ENCODE results near the gene TNS3. TPM values are rescaled to one million over a fixed set of nuclear protein-coding genes. Genes with fewer than 3 reads are reported as not detected.
A peak's percentile ranks its signal among the peaks of the same experiment; 100 is the strongest.

The TNS3 gene
- polyA plus RNA-seq, 3 donors: 5.2 to 30.3 (median 7.9) TPM

DNA sequence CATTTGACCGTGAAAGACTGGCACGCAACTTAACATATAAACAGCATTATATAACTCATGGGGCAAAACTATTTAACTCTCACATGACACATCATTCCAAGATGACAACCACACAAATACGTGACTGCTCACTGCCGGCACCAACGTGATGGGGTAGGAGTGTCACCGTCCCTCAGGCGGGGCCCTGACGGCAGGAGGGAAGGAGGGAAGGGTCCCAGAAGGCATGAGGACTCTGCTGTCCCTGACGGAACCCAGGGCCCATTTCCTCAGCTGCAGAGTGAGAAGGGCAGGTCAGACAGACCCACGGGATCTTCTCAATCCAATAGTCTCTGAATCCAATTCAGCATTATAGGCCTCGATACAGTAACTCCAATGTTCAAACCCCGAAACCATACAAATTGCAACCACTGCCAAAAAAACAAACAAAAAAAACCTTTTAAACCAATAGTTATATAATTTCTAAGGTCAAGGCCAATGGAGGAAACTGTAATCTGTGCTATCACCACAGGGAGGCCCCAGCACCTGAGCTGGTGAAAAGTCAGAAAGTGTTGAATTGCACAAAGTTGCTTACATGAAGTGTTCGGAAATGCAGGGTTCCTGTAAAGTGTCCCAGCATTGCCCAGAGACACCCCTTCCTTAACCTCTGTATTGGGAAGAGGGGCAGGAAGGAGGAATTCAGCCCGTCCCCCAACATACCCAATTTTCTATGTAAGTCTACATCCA is 137.4 kb downstream of the TNS3 start:
- peaks cover 92% of the 10 kb centered on the region for H4K20me1 ChIP-seq (ENCODE audit: insufficient read depth, low read length)
- H3K4me3 ChIP-seq (replicated peaks in 1 of 3; ENCODE audit: low read depth in 2 of 3, low read length in 3 of 3): no peak overlapping the region
- no peak overlapping the region for H3K4me2 ChIP-seq (replicated peaks; ENCODE audit: extremely low read depth, low read length, poor library complexity, severe bottlenecking)
- H3K27me3 Mint-ChIP-seq (ENCODE audit: low read depth in 3 of 3): no peaks in the 10 kb centered on the region
- DNase-seq: peak in 2 of 3 donors; percentile 8 to 18
- H2AFZ ChIP-seq (ENCODE audit: insufficient read depth, low read depth, low read length, poor library complexity, severe bottlenecking): no peak overlapping the region
- H3K4me1 Mint-ChIP-seq: no peaks in the 10 kb centered on the region
- H3K9me3 ChIP-seq (replicated peaks in 1 of 2; ENCODE audit: control insufficient read depth in 1 of 2, insufficient read depth in 1 of 2, low read length in 2 of 2): no peaks in the 10 kb centered on the region
- H3K4me3 Mint-ChIP-seq: no peak overlapping the region
- TF ChIP-seq CTCF (IDR thresholded peaks at IDR 0.05): peak; percentile 66
- H3K9ac ChIP-seq (ENCODE audit: insufficient read depth, low read length, poor library complexity, severe bottlenecking): no peak overlapping the region
- no peak overlapping the region for H3K27ac ChIP-seq (ENCODE audit: low read depth in 1 of 2, low read length in 2 of 2)
- intact Hi-C loops (cut with micrococcal nuclease): loop anchor here in 1 of 2 donors (5.0 kb wide), 1 partner anchor 373 kb away; no protein-coding TSS in a partner anchor
- no peaks in the 10 kb centered on the region for H3K27me3 ChIP-seq (ENCODE audit: control insufficient read depth in 2 of 2, insufficient read depth in 2 of 2, low read length in 2 of 2)
- no peaks in the 10 kb centered on the region for H3K9me3 Mint-ChIP-seq
- H3K27ac Mint-ChIP-seq: peak overlapping the region in 4 of 7 donors; percentile 43 to 83 (median 54)
- H3K36me3 ChIP-seq (replicated peaks in 1 of 2; ENCODE audit: control insufficient read depth in 1 of 2, insufficient read depth in 2 of 2, low read length in 2 of 2): peaks cover 19 to 48% of the 10 kb centered on the region in 2 donors
- peaks cover 63% of the 10 kb centered on the region for H3K79me2 ChIP-seq (ENCODE audit: insufficient read depth, low read length)
- 89% methylated on average over 9 of the region's 14 CpGs for WGBS (ENCODE audit: insufficient coverage)
- no peaks in the 10 kb centered on the region for H3K4me1 ChIP-seq (ENCODE audit: control insufficient read depth in 1 of 2, insufficient read depth in 2 of 2, low read length in 2 of 2)
- H3K36me3 Mint-ChIP-seq: peaks cover 40 to 51% of the 10 kb centered on the region in 2 donors

GRCh38 chr7:47443049-47443448 is 138.9 kb downstream of the TNS3 start:
- H3K4me2 ChIP-seq (replicated peaks; ENCODE audit: extremely low read depth, low read length, poor library complexity, severe bottlenecking): no peak overlapping the region
- no peaks in the 10 kb centered on the region for H3K4me1 ChIP-seq (ENCODE audit: control insufficient read depth in 1 of 2, insufficient read depth in 2 of 2, low read length in 2 of 2)
- peaks cover 27 to 52% of the 10 kb centered on the region in 2 donors for H3K36me3 ChIP-seq (replicated peaks in 1 of 2; ENCODE audit: control insufficient read depth in 1 of 2, insufficient read depth in 2 of 2, low read length in 2 of 2)
- peaks cover 51% of the 10 kb centered on the region for H3K79me2 ChIP-seq (ENCODE audit: insufficient read depth, low read length)
- no peak overlapping the region for H2AFZ ChIP-seq (ENCODE audit: insufficient read depth, low read depth, low read length, poor library complexity, severe bottlenecking)
- Mint-ChIP-seq H3K27me3 (ENCODE audit: low read depth in 3 of 3) (no peaks in the 10 kb centered on the region), H3K36me3 (peaks cover 43 to 51% of the 10 kb centered on the region in 2 donors), H3K4me1 (no peaks in the 10 kb centered on the region), H3K9me3 (no peaks in the 10 kb centered on the region), H3K27ac (peak overlapping the region in 3 of 7 donors; percentile 20 to 81 (median 44)), H3K4me3 (no peak overlapping the region)
- no peak overlapping the region for H3K9ac ChIP-seq (ENCODE audit: insufficient read depth, low read length, poor library complexity, severe bottlenecking)
- 91% methylated on average over 8 of the region's 8 CpGs for WGBS (ENCODE audit: insufficient coverage)
- DNase-seq: no peak
- peak overlapping the region in 1 of 2 donors; percentile 26 for H3K27ac ChIP-seq (ENCODE audit: low read depth in 1 of 2, low read length in 2 of 2)
- H3K4me3 ChIP-seq (replicated peaks in 1 of 3; ENCODE audit: low read depth in 2 of 3, low read length in 3 of 3): no peak overlapping the region
- TF ChIP-seq CTCF (IDR thresholded peaks at IDR 0.05): no peak
- H3K9me3 ChIP-seq (replicated peaks in 1 of 2; ENCODE audit: control insufficient read depth in 1 of 2, insufficient read depth in 1 of 2, low read length in 2 of 2): no peaks in the 10 kb centered on the region
- no peaks in the 10 kb centered on the region for H3K27me3 ChIP-seq (ENCODE audit: control insufficient read depth in 2 of 2, insufficient read depth in 2 of 2, low read length in 2 of 2)
- intact Hi-C loops (cut with micrococcal nuclease): loop anchor here in 1 of 2 donors (5.0 kb wide), 1 partner anchor 374 kb away; no protein-coding TSS in a partner anchor
- H4K20me1 ChIP-seq (ENCODE audit: insufficient read depth, low read length): peaks cover 89% of the 10 kb centered on the region

Data from CD14-positive monocyte (primary cell).